B cell (primary cell): ENCODE results near the gene HEBP1.

Experiments used
- EZH2 ChIP-seq: IDR thresholded peaks from 2 replicates; pipeline ENCODE4 v1.6.1; 2012; ENCODE audit warnings: borderline replicate concordance, low read depth, mild to moderate bottlenecking, moderate library complexity, low read length; ENCODE audit not compliant: insufficient read depth, poor library complexity, severe bottlenecking
- TF ChIP-seq, protein P1 (sequence below): fragments of 200-600 bp; IDR thresholded peaks from one replicate; pipeline ENCODE4 v1.8.0; 2022; ENCODE audit warnings: antibody characterized with exemption, mild to moderate bottlenecking

GRCh38 chr12:12926571-12927071 is 73.4 kb downstream of the HEBP1 start:
- TF ChIP-seq, protein P1, sequence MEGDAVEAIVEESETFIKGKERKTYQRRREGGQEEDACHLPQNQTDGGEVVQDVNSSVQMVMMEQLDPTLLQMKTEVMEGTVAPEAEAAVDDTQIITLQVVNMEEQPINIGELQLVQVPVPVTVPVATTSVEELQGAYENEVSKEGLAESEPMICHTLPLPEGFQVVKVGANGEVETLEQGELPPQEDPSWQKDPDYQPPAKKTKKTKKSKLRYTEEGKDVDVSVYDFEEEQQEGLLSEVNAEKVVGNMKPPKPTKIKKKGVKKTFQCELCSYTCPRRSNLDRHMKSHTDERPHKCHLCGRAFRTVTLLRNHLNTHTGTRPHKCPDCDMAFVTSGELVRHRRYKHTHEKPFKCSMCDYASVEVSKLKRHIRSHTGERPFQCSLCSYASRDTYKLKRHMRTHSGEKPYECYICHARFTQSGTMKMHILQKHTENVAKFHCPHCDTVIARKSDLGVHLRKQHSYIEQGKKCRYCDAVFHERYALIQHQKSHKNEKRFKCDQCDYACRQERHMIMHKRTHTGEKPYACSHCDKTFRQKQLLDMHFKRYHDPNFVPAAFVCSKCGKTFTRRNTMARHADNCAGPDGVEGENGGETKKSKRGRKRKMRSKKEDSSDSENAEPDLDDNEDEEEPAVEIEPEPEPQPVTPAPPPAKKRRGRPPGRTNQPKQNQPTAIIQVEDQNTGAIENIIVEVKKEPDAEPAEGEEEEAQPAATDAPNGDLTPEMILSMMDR, result no peak
- no peak for TF ChIP-seq EZH2
